Endothelial cell of umbilical vein (primary cell): ENCODE data around the gene TEX28. TPM values are rescaled to one million over a fixed set of nuclear protein-coding genes. Genes with fewer than 3 reads are reported as not detected.

ENCODE experiments used
- BruUV-seq: library from RNA; stranded (reverse); fragments of 400-500 nt; replicated peaks from 2 replicates; lab custom pipeline; 2021; lab: Mats Ljungman, UMichigan
- CTCF ChIA-PET: fragments of 300-600, 350-600 bp; sonication (Branson Sonifier 250); formaldehyde crosslinking; loops from one replicate; lab custom pipeline; 2021; ENCODE audit warnings: antibody characterized with exemption, inconsistent platforms; lab: Charles Lee
- POLR2A ChIA-PET: fragments of 300-600, 350-600 bp; sonication (Branson Sonifier 250); formaldehyde crosslinking; loops from one replicate; lab custom pipeline; 2021; ENCODE audit warnings: antibody characterized with exemption, inconsistent platforms; lab: Charles Lee
- DNase-seq: peaks from one replicate; pipeline ENCODE4 v3.0.0-alpha.2; 2011; ENCODE audit warnings: low read depth, low spot score
- FAIRE-seq: peaks from 2 replicates; lab custom pipeline; 2011; peaks lifted over from hg19 to GRCh38; lab: Jason Lieb, UNC
- H2AFZ ChIP-seq: 2 replicates; pipeline ENCODE4 v1.6.0; 2012; ENCODE audit warnings: low read depth, low read length, control low read depth, inconsistent platforms
- H3K27ac ChIP-seq: 2 replicates; pipeline ENCODE4 v1.5.1; 2011; ENCODE audit warnings: low read depth, mild to moderate bottlenecking, control low read depth, low read length, moderate library complexity; ENCODE audit not compliant: insufficient read depth
- H3K27me3 ChIP-seq, 2 experiments: 2 replicates each; pipeline versions ENCODE4 v1.6.0 to v1.6.1; 2011; ENCODE audit warnings: low read length in 2 of 2, mixed read lengths in 1 of 2; ENCODE audit not compliant: control insufficient read depth in 2 of 2, insufficient read depth in 2 of 2
- H3K36me3 ChIP-seq, 2 experiments: 2 replicates in 1 of 2; 3 replicates in 1 of 2; pipeline ENCODE4 v1.5.1; 2011; ENCODE audit warnings: low read length in 2 of 2, mild to moderate bottlenecking in 1 of 2, moderate library complexity in 1 of 2; ENCODE audit not compliant: control insufficient read depth in 2 of 2, insufficient read depth in 2 of 2; ENCODE audit errors: extremely low read depth in 1 of 2
- H3K4me1 ChIP-seq: 3 replicates; pipeline ENCODE4 v1.5.1; 2011; ENCODE audit warnings: mild to moderate bottlenecking, low read length; ENCODE audit not compliant: control insufficient read depth, insufficient read depth; ENCODE audit errors: extremely low read depth
- H3K4me2 ChIP-seq: 2 replicates; pipeline ENCODE4 v1.6.1; 2011; ENCODE audit warnings: low read length, control low read depth, mixed read lengths; ENCODE audit not compliant: insufficient read depth
- H3K4me3 ChIP-seq, 3 experiments: fragments of 200-600 bp in 1 of 3; sonication (generic), shearing (Covaris generic) in 1 of 3; replicated peaks in 1 of 3; 2 replicates each; pipeline ENCODE4 v1.5.1; 2011 to 2016; ENCODE audit warnings: control low read depth in 3 of 3, low read length in 3 of 3, mild to moderate bottlenecking in 2 of 3, inconsistent platforms in 1 of 3, low read depth in 1 of 3, moderate library complexity in 1 of 3; ENCODE audit not compliant: insufficient read depth in 1 of 3
- H3K79me2 ChIP-seq: 2 replicates; pipeline ENCODE4 v1.6.0; 2012; ENCODE audit warnings: low read length, inconsistent platforms; ENCODE audit not compliant: control insufficient read depth, insufficient read depth
- H3K9ac ChIP-seq: replicated peaks from 2 replicates; pipeline ENCODE3; 2011; ENCODE audit warnings: low read length, control low read depth; ENCODE audit not compliant: insufficient read depth; ENCODE audit errors: extremely low read depth
- H3K9me1 ChIP-seq: replicated peaks from 3 replicates; pipeline ENCODE4 v1.6.0; 2011; ENCODE audit warnings: mild to moderate bottlenecking, low read length; ENCODE audit not compliant: control insufficient read depth, insufficient read depth; ENCODE audit errors: extremely low read depth
- H3K9me3 ChIP-seq: replicated peaks from 2 replicates; pipeline ENCODE4 v1.5.1; 2012; ENCODE audit warnings: low read length, inconsistent platforms; ENCODE audit not compliant: control insufficient read depth, insufficient read depth
- H4K20me1 ChIP-seq: replicated peaks from 2 replicates; pipeline ENCODE3; 2011; ENCODE audit warnings: mild to moderate bottlenecking, low read length; ENCODE audit not compliant: control insufficient read depth, insufficient read depth; ENCODE audit errors: extremely low read depth
- EZH2 ChIP-seq: IDR thresholded peaks from 2 replicates; pipeline ENCODE4 v1.6.1; 2012; ENCODE audit warnings: borderline replicate concordance, low read depth, mild to moderate bottlenecking, moderate library complexity, low read length, inconsistent platforms; ENCODE audit not compliant: severe bottlenecking
- FOS ChIP-seq: IDR thresholded peaks from 2 replicates; pipeline ENCODE4 v1.6.1; 2011; ENCODE audit warnings: mild to moderate bottlenecking, low read length, moderate library complexity, borderline replicate concordance; ENCODE audit not compliant: insufficient read depth
- GATA2 ChIP-seq: IDR thresholded peaks from 2 replicates; pipeline ENCODE4 v1.7.0; 2011; ENCODE audit warnings: low read depth, mild to moderate bottlenecking, moderate library complexity, mixed read lengths, low read length; ENCODE audit not compliant: insufficient read length, insufficient read depth
- JUN ChIP-seq: IDR thresholded peaks from 2 replicates; pipeline ENCODE4 v1.6.1; 2011; ENCODE audit warnings: borderline replicate concordance, low read depth; ENCODE audit not compliant: insufficient read length, insufficient read depth
- MAX ChIP-seq: IDR thresholded peaks from 2 replicates; pipeline ENCODE4 v1.6.1; 2011; ENCODE audit not compliant: insufficient read depth, insufficient read length
- MYC ChIP-seq: IDR thresholded peaks from one replicate; pipeline ENCODE4 v1.6.1; 2011; ENCODE audit warnings: mild to moderate bottlenecking, low read depth, low read length
- POLR2A ChIP-seq: IDR thresholded peaks from 2 replicates; pipeline ENCODE4 v1.6.1; 2012; ENCODE audit warnings: low read depth, mild to moderate bottlenecking, control low read depth, low read length
- POLR2AphosphoS5 ChIP-seq: IDR thresholded peaks from 2 replicates; pipeline ENCODE4 v1.6.1; 2012; ENCODE audit warnings: low read depth, mild to moderate bottlenecking, control low read depth, low read length, moderate library complexity; ENCODE audit not compliant: insufficient read depth
- dilution Hi-C: fragments of 300-500 bp; cut with MboI; formaldehyde crosslinking; loops from one replicate; pipeline ENCODE4 v1.15.0; 2019; ENCODE audit warnings: low sequenced_read_pairs; ENCODE audit not compliant: extremely low pct_ligation_motif_present
- intact Hi-C: fragments of 100-400 bp; cut with micrococcal nuclease; formaldehyde crosslinking; loops from one replicate; pipeline ENCODE4 v1.10.0; 2022
- polyA plus RNA-seq, 4 experiments: library from polyadenylated mRNA; depleted of rRNA in 3 of 4; stranded (reverse) in 3 of 4; unstranded in 1 of 4; fragments of >200 nt; gene quantifications; 2 replicates each; pipeline versions ENCODE4 v1.2.1 to v1.2.3, GENCODE V29; 2011 to 2012; ENCODE audit warnings: missing spikeins in 1 of 4
- total RNA-seq: library from RNA; stranded (reverse); gene quantifications from 2 replicates; pipeline ENCODE4 v1.2.3, GENCODE V29; 2021
- TF ChIP-seq, protein P1 (sequence below), 2 donors: IDR thresholded peaks; 1 replicate in 1 of 2; 2 replicates in 1 of 2; pipeline ENCODE4 v1.5.1; 2011; ENCODE audit warnings: low read length in 2 of 2, mild to moderate bottlenecking in 2 of 2, moderate library complexity in 2 of 2, control low read depth in 1 of 2, inconsistent platforms in 1 of 2, low read depth in 1 of 2; ENCODE audit not compliant: insufficient read depth in 1 of 2; ENCODE audit errors: extremely low read depth in 1 of 2

Gene TEX28
- total and polyA plus RNA-seq, 2 donors (not counting 3 experiments of a cell fraction or from before 2014, with no cell fraction given), result not detected

- Histone ChIP-seq H3K9me1 (no peaks in the 10 kb centered on the region), H3K79me2 (no peaks in the 10 kb centered on the region), H3K4me1 (peaks cover 17% of the 10 kb centered on the region), H4K20me1 (no peaks in the 10 kb centered on the region), H3K27me3 (no peaks in the 10 kb centered on the region), H3K27ac (peak overlapping the region; percentile 61), H3K4me3 (no peak overlapping the region), H3K4me2 (peak overlapping the region; percentile 49), H3K9me3 (no peaks in the 10 kb centered on the region), H2AFZ (peak overlapping the region; percentile 8), H3K36me3 (no peaks in the 10 kb centered on the region), H3K9ac (peak overlapping the region; percentile 19)
- no peak for TF ChIP-seq JUN
- no peak for TF ChIP-seq MAX
- no peak for TF ChIP-seq EZH2
- TF ChIP-seq MYC, result no peak
- no peak for TF ChIP-seq POLR2AphosphoS5
- no peak for TF ChIP-seq GATA2
- TF ChIP-seq, protein P1, sequence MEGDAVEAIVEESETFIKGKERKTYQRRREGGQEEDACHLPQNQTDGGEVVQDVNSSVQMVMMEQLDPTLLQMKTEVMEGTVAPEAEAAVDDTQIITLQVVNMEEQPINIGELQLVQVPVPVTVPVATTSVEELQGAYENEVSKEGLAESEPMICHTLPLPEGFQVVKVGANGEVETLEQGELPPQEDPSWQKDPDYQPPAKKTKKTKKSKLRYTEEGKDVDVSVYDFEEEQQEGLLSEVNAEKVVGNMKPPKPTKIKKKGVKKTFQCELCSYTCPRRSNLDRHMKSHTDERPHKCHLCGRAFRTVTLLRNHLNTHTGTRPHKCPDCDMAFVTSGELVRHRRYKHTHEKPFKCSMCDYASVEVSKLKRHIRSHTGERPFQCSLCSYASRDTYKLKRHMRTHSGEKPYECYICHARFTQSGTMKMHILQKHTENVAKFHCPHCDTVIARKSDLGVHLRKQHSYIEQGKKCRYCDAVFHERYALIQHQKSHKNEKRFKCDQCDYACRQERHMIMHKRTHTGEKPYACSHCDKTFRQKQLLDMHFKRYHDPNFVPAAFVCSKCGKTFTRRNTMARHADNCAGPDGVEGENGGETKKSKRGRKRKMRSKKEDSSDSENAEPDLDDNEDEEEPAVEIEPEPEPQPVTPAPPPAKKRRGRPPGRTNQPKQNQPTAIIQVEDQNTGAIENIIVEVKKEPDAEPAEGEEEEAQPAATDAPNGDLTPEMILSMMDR (IDR thresholded peaks at IDR 0.05; ENCODE audit: extremely low read depth in 1 of 2, insufficient read depth in 1 of 2, low read depth in 1 of 2, low read length in 2 of 2), result no peak
- TF ChIP-seq POLR2A, result no peak
- TF ChIP-seq FOS, result no peak
- dilution Hi-C loops, result no loop called here
- FAIRE-seq (no peak), DNase-seq (no peak)
- CTCF ChIA-PET, result interaction anchor here (1.1 to 1.4 kb wide), 3 partner anchors 16 to 20 kb away, joined by 3 read pairs; no protein-coding TSS in a partner anchor
- BruUV-seq, result TSS peak; percentile 98
- POLR2A ChIA-PET, result no interaction called here
- intact Hi-C loops, result no loop called here
Observed at GRCh38 chrX:154334496-154334895, 39.6 kb upstream of the TEX28 start.
